Vagina (tissue), 2 donors: ENCODE results near the gene SH2D6. TPM values are rescaled to one million over a fixed set of nuclear protein-coding genes. Genes with fewer than 3 reads are reported as not detected.
A peak's percentile ranks its signal among the peaks of the same experiment; 100 is the strongest.

ENCODE experiments used
- DNase-seq, 2 donors: peaks; one replicate each; pipeline ENCODE4 v3.0.0-alpha.2; 2017; ENCODE audit errors: extremely low spot score in 2 of 2
- H3K27ac ChIP-seq: fragments of 200-600 bp; sonication (generic); one replicate; pipeline ENCODE4 v1.5.1; 2019
- H3K27me3 ChIP-seq: fragments of 200-600 bp; sonication (generic); one replicate; pipeline ENCODE4 v1.5.1; 2019
- H3K36me3 ChIP-seq, 2 donors: fragments of 200-600 bp; sonication (generic); one replicate each; pipeline ENCODE4 v1.5.1; 2017 to 2019
- H3K4me1 ChIP-seq: fragments of 200-600 bp; sonication (generic); one replicate; pipeline ENCODE4 v1.5.1; 2019
- H3K4me3 ChIP-seq, 2 donors: fragments of 200-600 bp; sonication (generic); 1 replicate in 1 of 2; 2 replicates in 1 of 2; pipeline ENCODE4 v1.5.1; 2016 to 2019
- H3K9me3 ChIP-seq: fragments of 200-600 bp; sonication (generic); one replicate; pipeline ENCODE4 v1.5.1; 2019
- CTCF ChIP-seq, 3 experiments: fragments of 450-650 bp in 2 of 3; fragments of 200-600 bp in 1 of 3; sonication (generic) in 1 of 3; IDR thresholded peaks; one replicate each; pipeline ENCODE4 v1.5.1; 2017 to 2019; ENCODE audit warnings: antibody characterized with exemption in 3 of 3, mild to moderate bottlenecking in 2 of 3, moderate library complexity in 2 of 3
- POLR2A ChIP-seq, 2 donors: fragments of 450-650 bp; IDR thresholded peaks; one replicate each; pipeline ENCODE4 v1.6.1; 2017; ENCODE audit warnings: antibody characterized with exemption in 2 of 2, mild to moderate bottlenecking in 2 of 2, moderate library complexity in 2 of 2
- POLR2AphosphoS5 ChIP-seq, 2 donors: sonication (generic); formaldehyde crosslinking; IDR thresholded peaks; one replicate each; pipeline ENCODE4 v1.9.0; 2017; ENCODE audit warnings: antibody characterized with exemption in 2 of 2, mild to moderate bottlenecking in 2 of 2, low read depth in 1 of 2; ENCODE audit not compliant: insufficient read depth in 1 of 2
- intact Hi-C: fragments of 100-400 bp; cut with DNase I; formaldehyde crosslinking; loops from one replicate; pipeline ENCODE4 v1.15.1; 2023
- total RNA-seq: library from RNA; depleted of rRNA; stranded (reverse); fragments of >200 nt; gene quantifications from one replicate; pipeline ENCODE4 v1.2.3, GENCODE V29; 2016

The SH2D6 gene
- total RNA-seq, 1 donor from 2014 or later = not detected

GRCh38 chr2:85383850-85384249 lies 34.7 kb upstream of the SH2D6 start:
- Histone ChIP-seq H3K36me3 (peaks cover 3 to 47% of the 10 kb centered on the region in 2 donors), H3K4me1 (no peaks in the 10 kb centered on the region), H3K4me3 (no peak overlapping the region), H3K27me3 (no peaks in the 10 kb centered on the region), H3K9me3 (no peaks in the 10 kb centered on the region), H3K27ac (no peak overlapping the region)
- TF ChIP-seq POLR2AphosphoS5 (IDR thresholded peaks at IDR 0.05; ENCODE audit: insufficient read depth in 1 of 2, low read depth in 1 of 2) (no peak), POLR2A (IDR thresholded peaks at IDR 0.05) (no peak), CTCF (IDR thresholded peaks at IDR 0.05) (no peak)
- no peak for DNase-seq
- intact Hi-C loops = no loop called here

GRCh38 chr2:85385746-85386145 lies 32.8 kb upstream of the SH2D6 start:
- DNase-seq = no peak
- intact Hi-C loops = no loop called here
- Histone ChIP-seq H3K4me1 (no peaks in the 10 kb centered on the region), H3K27me3 (no peaks in the 10 kb centered on the region), H3K4me3 (no peak overlapping the region), H3K36me3 (peaks cover 0 to 37% of the 10 kb centered on the region in 2 donors), H3K27ac (peak overlapping the region; percentile 53), H3K9me3 (no peaks in the 10 kb centered on the region)
- TF ChIP-seq CTCF (IDR thresholded peaks at IDR 0.05) = no peak
- no peak for TF ChIP-seq POLR2AphosphoS5 (IDR thresholded peaks at IDR 0.05; ENCODE audit: insufficient read depth in 1 of 2, low read depth in 1 of 2)
- no peak for TF ChIP-seq POLR2A (IDR thresholded peaks at IDR 0.05)

DNA sequence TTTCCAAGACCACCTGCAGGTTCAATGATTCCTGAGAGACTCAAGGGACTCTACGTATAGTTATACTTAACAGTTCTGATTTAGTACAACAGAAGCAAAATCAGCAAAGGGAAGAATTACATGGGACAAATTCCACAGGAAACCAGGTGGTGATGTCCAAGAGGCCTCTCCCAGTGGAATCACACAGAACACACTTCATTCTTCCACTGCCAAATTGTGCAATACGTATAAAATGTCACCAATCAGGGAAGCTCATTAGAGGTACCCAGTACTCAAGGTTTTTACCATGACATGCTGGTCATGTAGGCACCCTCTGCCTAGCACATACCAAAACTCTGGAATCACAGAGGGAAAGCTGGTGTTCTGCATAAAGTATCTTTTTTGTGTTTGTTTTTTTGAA lies 30.8 kb upstream of the SH2D6 start:
- DNase-seq = no peak
- TF ChIP-seq POLR2AphosphoS5 (IDR thresholded peaks at IDR 0.05; ENCODE audit: insufficient read depth in 1 of 2, low read depth in 1 of 2) (no peak), POLR2A (IDR thresholded peaks at IDR 0.05) (no peak), CTCF (IDR thresholded peaks at IDR 0.05) (no peak)
- H3K4me3 ChIP-seq = no peak overlapping the region
- no peak overlapping the region for H3K27ac ChIP-seq
- H3K4me1 ChIP-seq = no peaks in the 10 kb centered on the region
- H3K27me3 ChIP-seq = no peaks in the 10 kb centered on the region
- H3K36me3 ChIP-seq = peaks cover 0 to 46% of the 10 kb centered on the region in 2 donors
- intact Hi-C loops = no loop called here
- H3K9me3 ChIP-seq = no peaks in the 10 kb centered on the region

DNA sequence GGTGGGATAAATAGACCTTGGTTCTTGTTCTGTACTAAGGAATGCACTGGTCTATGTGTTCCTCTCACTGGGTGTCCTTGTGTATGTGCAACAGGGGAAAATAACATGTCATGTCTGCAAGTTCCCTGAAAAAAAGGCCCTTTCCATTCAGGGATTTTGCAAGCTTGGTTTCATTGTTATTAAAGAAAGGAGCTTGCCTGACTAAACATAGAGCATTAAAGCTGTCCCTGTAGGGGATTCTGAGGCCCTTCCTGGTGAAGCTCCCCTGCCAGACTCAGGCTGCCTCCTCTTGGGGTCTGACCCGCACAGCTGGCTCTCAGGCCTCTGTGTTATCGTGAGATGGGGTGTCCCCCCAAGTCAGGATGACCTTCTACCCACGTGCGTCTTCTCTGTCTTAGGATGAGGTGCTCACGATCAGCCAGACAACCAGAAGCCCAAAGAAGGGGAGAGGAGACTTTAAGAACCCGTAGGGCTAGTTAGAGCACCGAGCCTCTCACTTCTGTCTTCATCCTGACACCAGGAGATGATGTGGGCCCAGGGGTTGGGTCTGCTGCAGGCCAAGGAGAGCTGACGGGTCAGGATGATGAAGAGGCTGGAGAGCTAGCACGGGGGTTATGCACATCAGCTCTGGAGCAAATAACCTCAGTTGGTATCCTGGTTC lies 29.5 kb upstream of the SH2D6 start:
- Histone ChIP-seq H3K36me3 (peaks cover 0 to 44% of the 10 kb centered on the region in 2 donors), H3K27me3 (no peaks in the 10 kb centered on the region), H3K27ac (no peak overlapping the region), H3K9me3 (no peaks in the 10 kb centered on the region), H3K4me1 (peaks cover under 1% of the 10 kb centered on the region), H3K4me3 (no peak overlapping the region)
- TF ChIP-seq POLR2A (IDR thresholded peaks at IDR 0.05) (no peak), CTCF (IDR thresholded peaks at IDR 0.05) (no peak), POLR2AphosphoS5 (IDR thresholded peaks at IDR 0.05; ENCODE audit: insufficient read depth in 1 of 2, low read depth in 1 of 2) (no peak)
- intact Hi-C loops = no loop called here
- DNase-seq = no peak

GRCh38 chr2:85390941-85391669 lies 27.4 kb upstream of the SH2D6 start:
- no peak overlapping the region for H3K4me3 ChIP-seq
- H3K9me3 ChIP-seq = no peaks in the 10 kb centered on the region
- H3K36me3 ChIP-seq = peaks cover 0 to 50% of the 10 kb centered on the region in 2 donors
- peaks cover 18% of the 10 kb centered on the region for H3K4me1 ChIP-seq
- TF ChIP-seq CTCF (IDR thresholded peaks at IDR 0.05) (peak; percentile 34 to 50 (median 35)), POLR2AphosphoS5 (IDR thresholded peaks at IDR 0.05; ENCODE audit: insufficient read depth in 1 of 2, low read depth in 1 of 2) (no peak), POLR2A (IDR thresholded peaks at IDR 0.05) (no peak)
- DNase-seq = no peak
- no peaks in the 10 kb centered on the region for H3K27me3 ChIP-seq
- H3K27ac ChIP-seq = no peak overlapping the region
- intact Hi-C loops = no loop called here
